Pancreas (tissue), 10 donors: Measurements from ENCODE around the gene ANXA9. TPM values are rescaled to one million over a fixed set of nuclear protein-coding genes. Genes with fewer than 3 reads are reported as not detected.

ENCODE experiments used
- ATAC-seq, 4 donors: fragments of 200-7000 bp; cut with Tn5 transposase; one replicate each; pipeline versions ENCODE4 v1.8.0 to v1.9.1; 2020; ENCODE audit warnings: mild to moderate bottlenecking in 4 of 4, moderate library complexity in 4 of 4
- DNase-seq, 6 donors: peaks; one replicate each; pipeline ENCODE4 v3.0.0-alpha.2; 2020
- FAIRE-seq: peaks from 2 replicates; lab custom pipeline; 2012; peaks lifted over from hg19 to GRCh38; lab: Jason Lieb, UNC
- H3K27ac ChIP-seq, 4 donors: fragments of 200-600 bp; sonication (generic); 1 replicate in 3 of 4; 2 replicates in 1 of 4; pipeline versions ENCODE4 v1.5.0 to v1.8.0; 2020
- H3K27me3 ChIP-seq, 4 donors: fragments of 200-600 bp; one replicate each; pipeline ENCODE4 v1.8.0; 2021
- H3K36me3 ChIP-seq, 3 donors: fragments of 200-600 bp; sonication (generic) in 1 of 3; one replicate each; pipeline versions ENCODE4 v1.5.0 to v1.8.0; 2020 to 2021
- H3K4me1 ChIP-seq, 3 donors: fragments of 200-600 bp; one replicate each; pipeline ENCODE4 v1.8.0; 2021
- H3K4me3 ChIP-seq, 4 donors: fragments of 200-600 bp; sonication (generic) in 2 of 4; one replicate each; pipeline versions ENCODE4 v1.5.0 to v1.8.0; 2020 to 2021
- H3K9me3 ChIP-seq, 4 donors: fragments of 200-600 bp; one replicate each; pipeline ENCODE4 v1.8.0; 2021
- WGBS, 2 donors: extraction: QIAGEN DNeasy Blood & Tissue Kit; methylation state at CpG; one replicate each; pipeline ENCODE4 v1.1.7; 2013; 5-methylcytosine and 5-hydroxymethylcytosine counted together
- intact Hi-C, 3 donors: fragments of 100-400 bp; cut with DNase I; formaldehyde crosslinking; loops; one replicate each; pipeline versions ENCODE4 v1.11.1 to v1.14.2; 2022
- polyA plus RNA-seq, 2 donors: library from polyadenylated mRNA; stranded (reverse); fragments of 200-250 nt; gene quantifications; one replicate each; pipeline ENCODE4 v1.2.3, GENCODE V29; 2013
- total RNA-seq, 6 donors: library from RNA; stranded (reverse); fragmentation: NEBNext Ultra II Directional in 4 of 6; extraction: Animal tissue kit (Norgen Biotek cat#: 25700) in 4 of 6; gene quantifications; one replicate each; pipeline versions ENCODE4 v1.2.1 to v1.2.4, GENCODE V29; 2021 to 2023
- TF ChIP-seq, protein P1 (sequence below), 4 donors: fragments of 200-600 bp; sonication (generic) in 3 of 4; IDR thresholded peaks; one replicate each; pipeline versions ENCODE4 v1.5.0 to v1.8.0; 2021; ENCODE audit warnings: antibody characterized with exemption in 4 of 4
- donor health status: healthy with polysubstance abuse.
- donor health status: DM: no; HTN: no; CAD: no; lungs with moderate emphysema.
- donor health status: DM: no; HTN: no; CAD: no.
- donor health status: control.
- donor health status: control.
- donor health status: Bipolar disorder and iron deficiency.
- donor health status: DM: yes; HTN: yes; CAD: no.
- donor health status: DM: no; HTN: no; CAD: no.
- donor health status: DM: no; HTN: no; CAD: no.
- donor health status: DM: yes; HTN: yes; CAD: no.

The ANXA9 gene
- total and polyA plus RNA-seq, 8 donors = 11.7 to 30.7 (median 15.8) TPM

DNA sequence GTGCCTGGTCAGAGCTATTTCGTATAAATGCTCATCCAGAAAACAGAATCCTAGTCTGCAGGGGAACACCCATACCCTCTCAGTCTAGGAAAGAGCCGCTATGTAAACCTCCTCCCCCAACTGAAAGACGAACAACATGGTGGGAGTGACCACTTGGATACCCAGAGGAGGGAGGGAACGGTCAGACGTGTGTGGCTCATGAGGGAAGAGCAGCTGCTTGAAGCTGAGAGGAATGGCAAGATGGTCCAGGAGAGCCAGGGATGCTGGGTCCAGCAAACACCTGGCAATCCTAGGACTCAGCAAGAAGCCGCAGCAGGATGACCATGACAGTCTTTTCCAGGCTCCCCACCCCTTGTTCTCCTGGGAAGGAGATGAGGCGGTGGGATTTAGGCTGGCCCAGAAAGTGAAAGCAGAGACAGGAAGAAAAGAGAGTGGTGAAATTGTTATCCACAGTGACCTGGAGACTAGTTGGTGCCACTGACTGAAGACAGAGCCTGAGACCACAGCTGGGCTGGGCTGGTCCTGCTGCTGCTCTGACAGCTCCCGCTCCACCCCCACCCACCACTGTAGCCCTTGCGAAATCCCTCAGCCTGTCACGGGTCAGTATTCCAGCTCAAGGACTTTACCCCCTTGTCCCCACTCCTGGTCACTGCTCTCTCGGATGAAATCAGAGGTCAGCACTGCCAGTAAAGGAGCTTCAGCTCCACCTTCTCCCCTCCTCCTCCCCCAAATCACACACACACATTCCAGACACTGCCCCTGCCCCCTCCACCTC is 11.1 kb upstream of the ANXA9 start:
- H3K4me3 ChIP-seq = peak overlapping the region in 2 of 4 donors; percentile 14 to 72
- FAIRE-seq (no peak), ATAC-seq (peak; percentile 57 to 80 (median 76)), DNase-seq (peak; percentile 72 to 90 (median 85))
- TF ChIP-seq, protein P1, sequence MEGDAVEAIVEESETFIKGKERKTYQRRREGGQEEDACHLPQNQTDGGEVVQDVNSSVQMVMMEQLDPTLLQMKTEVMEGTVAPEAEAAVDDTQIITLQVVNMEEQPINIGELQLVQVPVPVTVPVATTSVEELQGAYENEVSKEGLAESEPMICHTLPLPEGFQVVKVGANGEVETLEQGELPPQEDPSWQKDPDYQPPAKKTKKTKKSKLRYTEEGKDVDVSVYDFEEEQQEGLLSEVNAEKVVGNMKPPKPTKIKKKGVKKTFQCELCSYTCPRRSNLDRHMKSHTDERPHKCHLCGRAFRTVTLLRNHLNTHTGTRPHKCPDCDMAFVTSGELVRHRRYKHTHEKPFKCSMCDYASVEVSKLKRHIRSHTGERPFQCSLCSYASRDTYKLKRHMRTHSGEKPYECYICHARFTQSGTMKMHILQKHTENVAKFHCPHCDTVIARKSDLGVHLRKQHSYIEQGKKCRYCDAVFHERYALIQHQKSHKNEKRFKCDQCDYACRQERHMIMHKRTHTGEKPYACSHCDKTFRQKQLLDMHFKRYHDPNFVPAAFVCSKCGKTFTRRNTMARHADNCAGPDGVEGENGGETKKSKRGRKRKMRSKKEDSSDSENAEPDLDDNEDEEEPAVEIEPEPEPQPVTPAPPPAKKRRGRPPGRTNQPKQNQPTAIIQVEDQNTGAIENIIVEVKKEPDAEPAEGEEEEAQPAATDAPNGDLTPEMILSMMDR (IDR thresholded peaks at IDR 0.05) = no peak
- 24 to 26% methylated on average over 11 of the region's 11 CpGs for WGBS, 2 donors
- H3K4me1 ChIP-seq = peaks cover 16 to 38% (median 23%) of the 10 kb centered on the region in 3 donors
- intact Hi-C loops = no loop called here
- peaks cover 0 to 29% (median 23%) of the 10 kb centered on the region in 3 donors for H3K36me3 ChIP-seq
- H3K9me3 ChIP-seq = no peaks in the 10 kb centered on the region
- H3K27ac ChIP-seq = peak overlapping the region; percentile 28 to 91 (median 63)
- no peaks in the 10 kb centered on the region for H3K27me3 ChIP-seq

DNA sequence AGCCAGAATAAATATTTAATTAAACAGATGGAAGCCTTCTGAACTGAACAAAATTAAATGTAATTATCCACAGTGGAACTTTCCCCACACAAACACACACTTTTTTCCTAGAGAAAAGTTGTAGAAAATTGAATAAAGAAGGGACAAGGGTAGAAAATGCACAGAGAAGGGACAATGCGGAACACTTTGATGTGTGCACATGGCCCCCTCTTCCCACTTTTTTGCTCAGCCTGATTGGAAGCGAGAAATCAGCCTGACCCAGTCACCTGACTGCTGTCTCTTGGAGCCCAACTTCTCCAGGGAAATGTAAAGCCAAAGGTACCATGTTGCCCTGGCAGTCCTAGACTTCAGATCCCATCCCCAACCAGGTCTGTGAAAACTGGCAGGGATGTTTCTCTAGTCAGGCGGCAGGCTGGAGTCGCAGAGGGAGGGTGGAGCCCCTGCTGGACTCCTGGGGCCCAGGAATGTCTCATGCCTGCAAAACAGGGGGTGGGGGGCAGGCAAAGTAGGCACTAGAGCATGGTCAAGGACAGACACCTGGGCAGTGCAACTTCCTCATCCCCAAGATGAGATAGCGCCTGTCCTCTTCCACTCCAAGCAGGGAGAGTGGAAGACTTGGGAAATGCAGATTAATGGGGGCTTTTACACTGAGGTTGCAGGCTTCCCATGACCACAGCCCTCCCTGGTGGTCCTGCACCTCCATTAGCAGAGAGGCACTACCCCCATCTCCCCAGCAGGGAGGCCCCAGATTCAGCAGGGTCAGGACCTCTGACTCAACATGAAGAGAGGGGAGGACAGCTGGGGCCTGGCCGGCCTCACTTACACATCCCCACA is 10.3 kb upstream of the ANXA9 start:
- ATAC-seq (peak in 1 of 4 donors; percentile 9), DNase-seq (peak in 3 of 6 donors; percentile 26 to 39 (median 38)), FAIRE-seq (no peak)
- peak overlapping the region in 2 of 4 donors; percentile 14 to 72 for H3K4me3 ChIP-seq
- TF ChIP-seq, protein P1 (IDR thresholded peaks at IDR 0.05) = no peak
- H3K27me3 ChIP-seq = no peaks in the 10 kb centered on the region
- peaks cover 16 to 38% (median 23%) of the 10 kb centered on the region in 3 donors for H3K4me1 ChIP-seq
- WGBS, 2 donors = 56 to 58% methylated on average over 6 of the region's 6 CpGs
- peaks cover 0 to 21% (median 16%) of the 10 kb centered on the region in 3 donors for H3K36me3 ChIP-seq
- no peaks in the 10 kb centered on the region for H3K9me3 ChIP-seq
- intact Hi-C loops = no loop called here
- peak overlapping the region; percentile 18 to 91 (median 58) for H3K27ac ChIP-seq

DNA sequence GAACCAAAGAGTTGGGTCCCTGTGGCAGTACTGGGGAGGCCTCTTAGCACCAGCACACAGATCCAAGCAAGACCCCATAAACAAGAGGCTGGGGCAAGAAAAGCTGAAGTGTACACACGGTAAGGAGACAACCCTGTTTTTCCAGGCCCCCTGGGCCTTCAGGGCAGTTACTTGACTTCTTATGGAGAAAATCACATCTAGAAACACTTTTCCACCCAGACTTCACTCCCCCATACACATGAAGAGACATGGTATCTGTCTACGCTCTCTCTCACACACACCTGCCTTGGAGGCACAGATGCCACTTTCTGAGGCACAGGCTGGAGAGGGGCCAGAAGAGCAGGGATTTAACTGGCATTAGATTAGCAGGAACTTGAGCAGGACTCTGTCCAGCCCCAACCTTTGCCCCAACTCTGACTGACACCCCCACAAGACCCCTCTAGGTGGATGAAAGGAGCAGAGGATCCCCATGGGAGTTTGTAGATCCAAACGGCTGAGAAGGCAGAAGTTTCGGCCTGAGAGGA is 9.6 kb upstream of the ANXA9 start:
- peaks cover 0 to 14% (median 9%) of the 10 kb centered on the region in 3 donors for H3K36me3 ChIP-seq
- no peaks in the 10 kb centered on the region for H3K9me3 ChIP-seq
- peak overlapping the region in 3 of 4 donors; percentile 72 to 77 (median 74) for H3K4me3 ChIP-seq
- intact Hi-C loops = no loop called here
- WGBS, 2 donors = 35 to 39% methylated on average over 4 of the region's 4 CpGs
- H3K27me3 ChIP-seq = no peaks in the 10 kb centered on the region
- peak overlapping the region; percentile 18 to 91 (median 58) for H3K27ac ChIP-seq
- FAIRE-seq (no peak), DNase-seq (peak in 3 of 6 donors; percentile 29 to 53 (median 53)), ATAC-seq (peak in 1 of 4 donors; percentile 11)
- TF ChIP-seq, protein P1 (IDR thresholded peaks at IDR 0.05) = no peak
- H3K4me1 ChIP-seq = peaks cover 16 to 43% (median 23%) of the 10 kb centered on the region in 3 donors

DNA sequence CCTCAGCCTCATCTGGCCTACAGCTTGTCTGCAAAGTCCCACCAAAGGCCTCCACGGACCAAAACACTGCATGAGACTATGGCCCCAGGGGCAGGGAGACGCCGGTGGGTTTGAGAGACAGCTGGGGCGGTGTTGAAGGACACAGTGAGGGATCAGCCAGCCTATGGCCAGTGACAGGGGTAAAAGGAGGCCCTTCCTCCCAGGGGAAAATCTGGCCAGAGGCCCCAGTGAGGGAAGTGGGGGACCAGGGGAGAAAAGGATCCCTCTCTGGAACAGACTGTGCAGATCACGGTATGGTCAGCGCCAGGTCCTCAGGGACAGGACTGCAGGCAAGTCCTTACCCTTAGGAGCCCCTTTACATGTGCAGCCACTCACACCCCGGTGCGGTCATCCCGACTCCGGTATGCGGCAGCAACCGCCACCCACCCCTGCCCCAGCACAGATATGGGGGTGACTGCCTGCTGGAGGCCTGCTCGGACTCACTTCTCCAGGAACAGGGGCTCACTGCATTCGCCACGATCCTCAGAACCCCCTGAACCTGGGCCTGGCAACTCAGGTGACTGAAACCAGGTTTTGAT is 8.7 kb upstream of the ANXA9 start:
- TF ChIP-seq, protein P1 (IDR thresholded peaks at IDR 0.05) = no peak
- peaks cover 16 to 46% (median 23%) of the 10 kb centered on the region in 3 donors for H3K4me1 ChIP-seq
- peaks cover 0 to 5% (median 3%) of the 10 kb centered on the region in 3 donors for H3K36me3 ChIP-seq
- no peaks in the 10 kb centered on the region for H3K9me3 ChIP-seq
- ATAC-seq = peak in 1 of 4 donors; percentile 1
- H3K27me3 ChIP-seq = no peaks in the 10 kb centered on the region
- 6 to 9% methylated on average over 15 of the region's 15 CpGs for WGBS, 2 donors
- H3K27ac ChIP-seq = peak overlapping the region; percentile 65 to 91 (median 89)
- peak overlapping the region; percentile 72 to 86 (median 76) for H3K4me3 ChIP-seq
- FAIRE-seq = no peak
- peak; percentile 31 to 81 (median 40) for DNase-seq
- intact Hi-C loops = no loop called here
